Mucosa of stomach (tissue), 1 donor: ENCODE results near the gene CPD.
"Not testable (repeated sequence)": the region's sequence is repeated elsewhere in the genome, so short reads cannot be mapped to it uniquely, and the experiment has no call there.

Experiments
- H3K27me3 ChIP-seq: one replicate; pipeline ENCODE4 v1.7.0; 2013; ENCODE audit warnings: mild to moderate bottlenecking, low read length; ENCODE audit not compliant: control insufficient read depth, insufficient read depth
- H3K36me3 ChIP-seq: one replicate; pipeline ENCODE4 v1.7.0; 2013; ENCODE audit warnings: low read length; ENCODE audit not compliant: control insufficient read depth, insufficient read depth
- H3K4me1 ChIP-seq: one replicate; pipeline ENCODE4 v1.7.0; 2013; ENCODE audit warnings: mild to moderate bottlenecking, low read length; ENCODE audit not compliant: control insufficient read depth, insufficient read depth
- H3K4me3 ChIP-seq: one replicate; pipeline ENCODE4 v1.7.0; 2013; ENCODE audit warnings: low read length
- H3K9ac ChIP-seq: one replicate; pipeline ENCODE4 v1.7.0; 2013; ENCODE audit warnings: mild to moderate bottlenecking, low read length, moderate library complexity
- H3K9me3 ChIP-seq: one replicate; pipeline ENCODE4 v1.7.0; 2013; ENCODE audit warnings: mild to moderate bottlenecking, low read length, moderate library complexity; ENCODE audit not compliant: control insufficient read depth
- donor health status: Pancreatic carcinoma.

Gene CPD

DNA sequence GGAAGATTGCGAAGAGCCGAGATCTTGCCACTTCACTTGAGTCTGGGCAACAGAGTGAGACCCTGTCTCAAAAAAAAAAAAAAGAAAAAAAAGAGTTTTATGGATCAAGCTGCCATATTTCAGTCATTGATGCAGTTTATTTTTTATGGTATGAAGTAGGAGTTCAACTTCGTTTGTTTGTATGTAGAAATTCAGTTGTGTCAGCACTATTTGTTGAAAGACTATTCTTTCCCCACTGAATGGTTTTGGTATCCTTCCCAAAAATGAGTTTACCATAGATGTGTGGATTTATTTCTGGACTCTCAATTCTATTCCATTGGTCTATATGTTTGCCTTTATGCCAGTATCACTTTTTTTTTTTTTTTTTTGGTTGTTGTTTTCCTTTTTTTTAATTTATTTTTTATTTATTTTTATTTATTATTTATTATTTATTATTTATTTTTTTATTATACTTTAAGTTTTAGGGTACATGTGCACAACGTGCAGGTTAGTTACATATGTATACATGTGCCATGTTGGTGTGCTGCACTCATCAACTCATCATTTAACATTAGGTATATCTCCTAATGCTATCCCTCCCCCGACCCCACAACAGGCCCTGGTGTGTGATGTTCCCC is 80.2 kb downstream of the CPD start:
- not testable (repeated sequence) for H3K27me3 ChIP-seq, H3K9ac ChIP-seq, H3K4me3 ChIP-seq, H3K4me1 ChIP-seq, H3K36me3 ChIP-seq, H3K9me3 ChIP-seq

DNA sequence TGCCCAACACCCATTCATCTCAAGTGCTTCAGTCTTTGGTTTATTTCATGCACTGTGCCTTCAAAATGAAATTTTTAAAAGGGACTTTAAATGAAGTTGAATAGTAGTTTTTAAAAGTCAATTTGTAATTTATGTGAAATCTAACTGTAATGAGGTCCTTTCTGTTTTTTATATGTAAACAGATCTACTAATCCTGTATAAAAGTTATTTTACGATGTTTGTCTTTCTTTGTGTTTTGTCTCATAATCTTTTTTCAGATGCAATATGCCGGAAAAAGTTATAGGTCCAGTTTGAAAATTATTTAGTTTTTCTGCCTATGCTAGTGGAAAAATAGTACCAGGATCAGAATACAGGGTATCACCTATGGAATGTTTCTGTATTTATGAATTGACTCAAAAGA is 89.7 kb downstream of the CPD start:
- Histone ChIP-seq H3K4me3 (no peak overlapping the region), H3K36me3 (peaks cover 4% of the 10 kb centered on the region), H3K4me1 (no peaks in the 10 kb centered on the region), H3K27me3 (no peaks in the 10 kb centered on the region), H3K9ac (no peak overlapping the region), H3K9me3 (no peaks in the 10 kb centered on the region)

DNA sequence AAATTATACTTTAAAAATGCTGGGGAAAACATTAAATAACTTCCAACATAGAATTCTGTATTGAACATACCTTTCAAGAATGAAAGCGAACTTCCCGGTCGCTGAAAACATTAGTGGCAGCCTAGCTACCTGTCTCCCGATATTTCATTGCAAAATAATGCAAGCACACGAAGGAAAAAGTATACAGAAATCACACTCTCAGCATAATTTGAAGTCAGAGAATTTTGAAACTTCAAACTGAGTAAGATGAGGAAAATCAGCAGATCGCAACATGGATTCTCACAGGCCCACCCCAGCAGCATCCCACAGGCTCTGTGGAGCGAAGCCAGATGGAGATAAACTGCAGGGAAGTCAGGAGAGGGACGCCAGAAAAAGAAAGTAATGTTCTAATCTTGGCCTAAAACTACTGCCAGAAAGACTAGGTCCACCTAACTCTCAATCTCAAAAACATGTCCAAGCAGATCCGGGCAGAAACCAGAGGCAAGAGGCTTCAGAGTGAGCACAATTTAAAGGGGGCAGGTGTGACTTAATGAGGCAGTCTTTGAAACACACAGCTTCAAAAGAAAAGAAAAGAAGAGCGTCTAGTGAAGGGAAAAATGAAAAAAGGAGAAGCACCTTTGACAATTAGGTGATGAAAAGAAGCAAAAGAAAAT is 93.6 kb downstream of the CPD start:
- H3K4me3 ChIP-seq, result no peak overlapping the region
- H3K9ac ChIP-seq, result no peak overlapping the region
- no peaks in the 10 kb centered on the region for H3K36me3 ChIP-seq

DNA sequence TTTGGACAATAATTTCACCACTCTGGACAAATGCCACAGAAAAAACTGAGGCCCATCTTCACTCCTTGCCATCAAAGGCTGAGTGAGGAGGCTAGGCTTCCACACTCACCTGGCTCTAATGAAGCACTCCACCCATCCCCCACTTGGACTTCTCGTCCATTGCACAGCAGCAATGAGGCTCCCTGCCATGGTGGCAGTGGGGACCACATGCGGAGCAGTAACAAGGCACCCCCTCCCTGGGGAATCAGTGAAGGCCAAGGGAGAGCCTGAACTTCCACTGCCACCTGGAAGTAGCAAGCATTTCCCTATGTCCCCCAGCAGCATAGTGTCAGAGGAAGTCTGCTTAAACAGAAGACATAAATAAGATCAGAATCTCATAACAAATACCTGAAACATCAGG is 96.5 kb downstream of the CPD start:
- Histone ChIP-seq H3K27me3 (no peaks in the 10 kb centered on the region), H3K4me1 (peaks cover 10% of the 10 kb centered on the region), H3K9ac (no peak overlapping the region), H3K9me3 (no peaks in the 10 kb centered on the region), H3K36me3 (no peaks in the 10 kb centered on the region), H3K4me3 (no peak overlapping the region)

More for the DNA sequence above, 93.6 kb downstream of the CPD start:
- no peaks in the 10 kb centered on the region for H3K4me1 ChIP-seq
- no peaks in the 10 kb centered on the region for H3K9me3 ChIP-seq
- no peaks in the 10 kb centered on the region for H3K27me3 ChIP-seq

DNA sequence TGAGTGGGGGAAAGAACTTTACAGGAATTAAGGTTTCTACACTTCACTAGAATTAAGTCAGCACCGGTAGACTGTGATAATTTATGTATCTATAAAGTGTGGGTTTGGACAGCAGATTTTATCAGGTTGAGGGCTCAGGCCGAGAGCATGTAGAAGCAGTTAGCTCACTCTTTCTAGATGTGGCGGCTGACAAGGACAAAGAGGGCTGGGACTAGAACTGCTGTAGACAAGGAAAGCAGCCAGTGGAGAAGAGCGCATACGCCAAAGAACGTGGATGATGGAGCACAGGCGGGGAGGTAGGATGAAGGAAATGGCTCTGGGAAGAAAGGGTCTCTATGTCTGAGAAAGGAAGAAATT is 98.0 kb downstream of the CPD start:
- Histone ChIP-seq H3K9me3 (no peaks in the 10 kb centered on the region), H3K27me3 (no peaks in the 10 kb centered on the region), H3K4me3 (peak overlapping the region; percentile 96), H3K36me3 (no peaks in the 10 kb centered on the region), H3K4me1 (peaks cover 10% of the 10 kb centered on the region), H3K9ac (peak overlapping the region; percentile 99)

DNA sequence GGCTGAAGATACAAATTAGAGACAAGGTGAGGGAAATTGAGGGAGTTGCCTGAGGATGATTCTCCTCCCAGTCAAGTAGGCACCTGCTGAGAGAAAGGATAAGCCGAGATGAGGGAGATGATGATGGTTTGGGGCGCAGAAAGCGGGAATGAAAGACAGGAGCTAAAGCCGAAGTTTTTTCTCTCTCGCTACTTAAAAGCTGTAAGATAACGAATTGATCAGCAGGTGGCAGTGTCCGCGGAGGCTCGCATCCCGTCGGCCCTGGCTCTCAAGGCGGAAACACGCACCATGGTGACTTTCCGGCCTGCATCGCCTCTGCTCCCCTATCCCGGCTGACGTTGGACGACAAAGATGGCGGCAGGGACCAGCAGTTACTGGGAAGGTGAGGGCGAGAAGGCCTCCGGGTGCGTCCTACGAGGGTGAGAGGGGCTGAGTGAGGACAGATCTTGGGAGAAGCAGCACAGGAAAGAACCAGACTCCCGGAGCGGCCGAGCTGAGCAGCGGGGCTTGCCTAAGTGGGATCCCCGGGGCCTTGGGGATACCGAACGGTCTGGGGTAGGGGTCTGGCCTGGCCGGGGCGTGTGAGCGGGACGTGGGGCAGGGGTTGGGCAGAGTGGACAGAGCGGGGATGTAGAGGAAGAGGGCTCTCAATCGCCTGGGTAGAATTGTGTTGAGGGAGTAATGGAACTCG is 98.5 kb downstream of the CPD start, which contains the start of gene GOSR1:
TSS of gene GOSR1 (plus strand) at position 326 of the 691 bp plus-strand sequence. CDS start at position 352, 26 bp downstream.
- Histone ChIP-seq H3K4me1 (peaks cover 10% of the 10 kb centered on the region), H3K9me3 (no peaks in the 10 kb centered on the region), H3K27me3 (no peaks in the 10 kb centered on the region), H3K4me3 (peak within 1 kb of the TSS; percentile 96), H3K36me3 (no peaks in the 10 kb centered on the region), H3K9ac (peak within 1 kb of the TSS; percentile 99)

DNA sequence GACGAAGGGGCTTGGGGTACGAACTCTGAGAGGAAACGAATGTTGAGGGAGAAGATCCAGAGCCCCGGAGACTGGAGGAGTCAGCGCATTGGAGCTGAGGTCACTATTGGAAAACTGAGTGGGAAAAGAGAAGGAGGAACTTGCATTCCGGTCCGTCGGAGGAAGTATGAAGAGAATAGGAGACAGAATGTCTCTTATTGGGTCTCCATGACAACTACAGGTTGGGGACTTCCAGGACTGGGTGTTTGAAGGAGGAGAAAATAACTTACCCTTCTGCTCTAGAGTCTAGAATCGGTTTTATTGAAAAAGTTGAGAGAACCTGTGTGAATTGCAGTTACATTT is 99.0 kb downstream of the CPD start:
- Histone ChIP-seq H3K4me1 (peaks cover 10% of the 10 kb centered on the region), H3K9ac (peak overlapping the region; percentile 99), H3K27me3 (no peaks in the 10 kb centered on the region), H3K4me3 (peak overlapping the region; percentile 96), H3K36me3 (no peaks in the 10 kb centered on the region), H3K9me3 (no peaks in the 10 kb centered on the region)

DNA sequence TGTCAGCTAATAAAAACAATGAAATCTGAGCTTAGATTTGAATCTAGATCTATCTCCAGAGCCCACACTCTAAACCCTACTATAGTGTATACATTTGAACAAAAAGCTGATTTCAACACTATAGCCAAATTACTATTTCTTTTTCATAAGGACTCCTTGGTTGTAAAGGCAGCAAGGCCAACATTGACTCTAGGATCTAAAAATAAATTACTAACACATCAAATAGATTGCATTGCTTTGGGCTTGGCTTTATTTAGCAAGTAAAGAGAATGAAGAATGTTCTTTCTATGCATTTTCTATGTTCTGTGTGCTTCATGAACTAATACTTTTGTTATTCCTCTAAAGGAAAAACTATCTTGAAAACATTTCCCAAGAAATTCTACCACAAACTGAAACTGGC is 103.8 kb downstream of the CPD start:
- Histone ChIP-seq H3K36me3 (no peaks in the 10 kb centered on the region), H3K9ac (no peak overlapping the region), H3K4me3 (no peak overlapping the region), H3K9me3 (no peaks in the 10 kb centered on the region), H3K27me3 (no peaks in the 10 kb centered on the region), H3K4me1 (peaks cover 10% of the 10 kb centered on the region)

DNA sequence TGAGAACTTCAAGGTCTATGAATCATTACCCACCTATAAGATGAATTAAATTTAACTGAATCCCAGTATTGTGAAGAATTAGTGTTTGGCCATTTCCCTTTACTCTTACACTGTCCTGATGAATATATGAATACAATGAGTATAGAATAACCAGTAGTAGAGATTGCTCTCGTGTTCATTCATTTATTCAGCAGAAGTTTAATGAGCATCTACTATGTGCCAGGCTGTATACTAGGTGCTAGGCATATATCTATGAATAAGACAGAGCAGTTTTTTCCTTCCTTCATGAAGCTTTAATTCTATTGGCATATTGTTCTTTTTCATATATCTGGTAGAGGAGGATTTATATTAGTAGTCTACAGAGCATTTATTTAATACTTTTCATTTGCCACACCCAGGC is 104.4 kb downstream of the CPD start:
- Histone ChIP-seq H3K4me1 (peaks cover 8% of the 10 kb centered on the region), H3K9me3 (no peaks in the 10 kb centered on the region), H3K27me3 (no peaks in the 10 kb centered on the region), H3K9ac (no peak overlapping the region), H3K4me3 (no peak overlapping the region), H3K36me3 (no peaks in the 10 kb centered on the region)

DNA sequence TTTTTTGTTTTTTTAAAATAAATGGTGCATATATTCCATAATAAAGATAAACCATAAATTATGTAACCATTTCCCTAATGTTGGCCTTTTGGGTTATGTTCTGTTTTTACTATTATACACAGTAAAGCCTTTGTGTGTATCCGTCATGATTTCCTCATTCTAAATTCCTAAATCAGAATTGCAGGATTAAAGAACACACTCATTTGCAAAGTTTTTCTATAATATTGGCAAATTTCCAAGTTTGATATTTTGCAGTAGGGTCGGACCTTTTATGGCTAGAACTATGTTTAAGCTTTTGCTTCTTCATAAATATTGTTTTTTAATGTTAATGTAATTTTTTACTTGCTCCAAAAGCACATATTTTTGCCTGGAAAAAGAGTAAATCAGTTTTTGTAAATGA is 115.1 kb downstream of the CPD start:
- Histone ChIP-seq H3K27me3 (no peaks in the 10 kb centered on the region), H3K9me3 (no peaks in the 10 kb centered on the region), H3K4me3 (no peak overlapping the region), H3K4me1 (no peaks in the 10 kb centered on the region), H3K9ac (no peak overlapping the region), H3K36me3 (peaks cover 7% of the 10 kb centered on the region)

DNA sequence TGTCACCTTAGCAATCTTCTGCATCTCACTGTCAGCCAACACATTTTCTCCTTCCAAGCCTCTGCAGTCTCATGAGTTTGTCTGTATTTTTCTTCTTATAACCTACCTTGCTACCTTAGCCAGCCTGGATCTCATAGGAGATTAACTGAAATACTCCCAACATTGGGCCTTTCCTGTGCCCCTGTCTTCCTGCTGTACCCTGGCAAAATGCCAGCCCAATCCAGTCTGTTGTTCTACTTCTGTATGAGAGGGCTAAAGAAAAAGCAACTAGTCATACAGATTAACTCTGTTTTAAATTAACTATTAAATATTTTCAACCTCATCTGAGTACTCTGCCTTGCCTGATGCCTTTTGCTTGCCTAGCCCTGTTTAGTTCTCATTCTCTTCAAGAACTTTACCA is 116.9 kb downstream of the CPD start:
- H3K9me3 ChIP-seq, result no peaks in the 10 kb centered on the region
- H3K9ac ChIP-seq, result no peak overlapping the region
- H3K36me3 ChIP-seq, result peaks cover 7% of the 10 kb centered on the region
- H3K4me1 ChIP-seq, result no peaks in the 10 kb centered on the region
- no peak overlapping the region for H3K4me3 ChIP-seq
- no peaks in the 10 kb centered on the region for H3K27me3 ChIP-seq

DNA sequence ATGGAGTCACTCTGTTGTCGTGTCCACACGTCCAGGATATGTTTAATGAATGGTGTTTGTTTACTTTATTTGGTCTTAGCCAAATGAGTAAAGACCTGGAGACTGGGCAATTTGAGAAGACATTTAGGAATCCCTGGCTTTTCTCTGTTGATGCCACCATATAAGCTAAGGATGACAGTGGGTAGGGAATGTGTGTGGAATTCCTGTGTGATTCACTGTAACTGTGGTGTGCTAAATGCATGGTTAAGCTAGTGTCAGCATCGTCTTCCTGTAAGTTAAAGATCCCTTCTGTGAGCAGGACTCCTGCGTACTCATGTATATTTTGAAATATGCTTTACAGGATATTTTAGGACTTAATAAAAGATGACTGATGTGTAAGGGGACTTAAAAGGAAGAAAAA is 124.8 kb downstream of the CPD start:
- H3K4me3 ChIP-seq, result no peak overlapping the region
- peaks cover 10% of the 10 kb centered on the region for H3K4me1 ChIP-seq
- no peaks in the 10 kb centered on the region for H3K36me3 ChIP-seq
- no peak overlapping the region for H3K9ac ChIP-seq
- H3K27me3 ChIP-seq, result no peaks in the 10 kb centered on the region
- H3K9me3 ChIP-seq, result no peaks in the 10 kb centered on the region
